ENCODE results near the gene GLYATL3.

DNA sequence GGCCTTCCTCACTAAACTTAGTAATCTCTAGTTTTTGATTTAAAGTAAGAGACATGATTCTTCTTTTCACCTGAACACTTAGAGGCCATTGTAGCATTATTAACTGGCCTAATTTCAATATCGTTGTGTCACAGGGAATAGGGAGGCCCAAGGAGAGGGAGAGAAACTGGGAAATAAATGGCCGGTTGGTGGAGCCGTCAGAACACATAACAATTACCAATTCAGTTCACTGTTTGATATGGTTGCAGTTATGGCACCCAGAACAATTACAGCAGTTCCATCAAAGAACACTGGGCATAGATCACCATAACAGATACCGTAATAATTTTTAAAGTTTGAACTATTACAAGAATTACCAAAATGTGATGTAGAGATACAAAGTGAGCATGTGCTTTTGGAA lies 9.1 kb upstream of the GLYATL3 start:
- TF ChIP-seq POLR2A (IDR thresholded peaks at IDR 0.05) (no peak), EP300 (IDR thresholded peaks at IDR 0.05) (no peak)
- TF ChIP-seq, protein P1, sequence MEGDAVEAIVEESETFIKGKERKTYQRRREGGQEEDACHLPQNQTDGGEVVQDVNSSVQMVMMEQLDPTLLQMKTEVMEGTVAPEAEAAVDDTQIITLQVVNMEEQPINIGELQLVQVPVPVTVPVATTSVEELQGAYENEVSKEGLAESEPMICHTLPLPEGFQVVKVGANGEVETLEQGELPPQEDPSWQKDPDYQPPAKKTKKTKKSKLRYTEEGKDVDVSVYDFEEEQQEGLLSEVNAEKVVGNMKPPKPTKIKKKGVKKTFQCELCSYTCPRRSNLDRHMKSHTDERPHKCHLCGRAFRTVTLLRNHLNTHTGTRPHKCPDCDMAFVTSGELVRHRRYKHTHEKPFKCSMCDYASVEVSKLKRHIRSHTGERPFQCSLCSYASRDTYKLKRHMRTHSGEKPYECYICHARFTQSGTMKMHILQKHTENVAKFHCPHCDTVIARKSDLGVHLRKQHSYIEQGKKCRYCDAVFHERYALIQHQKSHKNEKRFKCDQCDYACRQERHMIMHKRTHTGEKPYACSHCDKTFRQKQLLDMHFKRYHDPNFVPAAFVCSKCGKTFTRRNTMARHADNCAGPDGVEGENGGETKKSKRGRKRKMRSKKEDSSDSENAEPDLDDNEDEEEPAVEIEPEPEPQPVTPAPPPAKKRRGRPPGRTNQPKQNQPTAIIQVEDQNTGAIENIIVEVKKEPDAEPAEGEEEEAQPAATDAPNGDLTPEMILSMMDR (IDR thresholded peaks at IDR 0.05) = no peak
